Esophagus squamous epithelium (tissue), 5 donors: ENCODE data around the gene CTNNA3. TPM values are rescaled to one million over a fixed set of nuclear protein-coding genes. Genes with fewer than 3 reads are reported as not detected.

ENCODE experiments used
- DNase-seq: peaks from one replicate; lab custom pipeline; 2025; lab: John Stamatoyannopoulos, UW
- H3K27ac ChIP-seq, 4 donors: fragments of 200-600 bp; sonication (generic); one replicate each; pipeline ENCODE4 v1.5.1; 2016 to 2019; ENCODE audit warnings: mild to moderate bottlenecking in 1 of 4
- H3K27me3 ChIP-seq, 4 donors: fragments of 200-600 bp; sonication (generic); 1 replicate in 3 of 4; 2 replicates in 1 of 4; pipeline versions ENCODE4 v1.5.1 to v1.6.0; 2017 to 2021; ENCODE audit warnings: antibody characterized with exemption in 1 of 4
- H3K36me3 ChIP-seq, 3 donors: fragments of 200-600 bp; sonication (generic); one replicate each; pipeline ENCODE4 v1.5.1; 2016 to 2019
- H3K4me1 ChIP-seq, 3 donors: fragments of 200-600 bp; sonication (generic); one replicate each; pipeline ENCODE4 v1.5.1; 2017 to 2019
- H3K4me3 ChIP-seq, 4 donors: fragments of 200-600 bp; sonication (generic); 1 replicate in 3 of 4; 2 replicates in 1 of 4; pipeline ENCODE4 v1.5.1; 2016 to 2019; ENCODE audit warnings: mild to moderate bottlenecking in 2 of 4, moderate library complexity in 1 of 4
- H3K9me3 ChIP-seq, 3 donors: fragments of 200-600 bp; sonication (generic); one replicate each; pipeline ENCODE4 v1.5.1; 2016 to 2019
- POLR2A ChIP-seq, 4 donors: fragments of 450-650 bp; IDR thresholded peaks; one replicate each; pipeline ENCODE4 v1.6.1; 2017; ENCODE audit warnings: antibody characterized with exemption in 4 of 4, mild to moderate bottlenecking in 4 of 4, moderate library complexity in 3 of 4
- WGBS, 2 donors: methylation state at CpG; one replicate each; pipeline ENCODE4 v1.1.5; 2018; 5-methylcytosine and 5-hydroxymethylcytosine counted together
- intact Hi-C: fragments of 100-400 bp; cut with DNase I; formaldehyde crosslinking; loops from one replicate; pipeline ENCODE4 v1.15.0; 2022
- total RNA-seq, 4 donors: library from RNA; depleted of rRNA; stranded (reverse); fragments of >200 nt; gene quantifications; one replicate each; pipeline ENCODE4 v1.1.0, GENCODE V29; 2016
- TF ChIP-seq, protein P1 (sequence below), 6 experiments: fragments of 450-650 bp in 4 of 6; fragments of 200-600 bp in 2 of 6; sonication (generic) in 2 of 6; IDR thresholded peaks; one replicate each; pipeline ENCODE4 v1.5.1; 2016 to 2019; ENCODE audit warnings: antibody characterized with exemption in 6 of 6, mild to moderate bottlenecking in 4 of 6, moderate library complexity in 4 of 6
- donor health status: DM: yes; HTN: yes; CAD: no.

Gene CTNNA3
- total RNA-seq, 4 donors from 2014 or later = 0.29 to 1.9 (median 0.61) TPM; not detected in 1

DNA sequence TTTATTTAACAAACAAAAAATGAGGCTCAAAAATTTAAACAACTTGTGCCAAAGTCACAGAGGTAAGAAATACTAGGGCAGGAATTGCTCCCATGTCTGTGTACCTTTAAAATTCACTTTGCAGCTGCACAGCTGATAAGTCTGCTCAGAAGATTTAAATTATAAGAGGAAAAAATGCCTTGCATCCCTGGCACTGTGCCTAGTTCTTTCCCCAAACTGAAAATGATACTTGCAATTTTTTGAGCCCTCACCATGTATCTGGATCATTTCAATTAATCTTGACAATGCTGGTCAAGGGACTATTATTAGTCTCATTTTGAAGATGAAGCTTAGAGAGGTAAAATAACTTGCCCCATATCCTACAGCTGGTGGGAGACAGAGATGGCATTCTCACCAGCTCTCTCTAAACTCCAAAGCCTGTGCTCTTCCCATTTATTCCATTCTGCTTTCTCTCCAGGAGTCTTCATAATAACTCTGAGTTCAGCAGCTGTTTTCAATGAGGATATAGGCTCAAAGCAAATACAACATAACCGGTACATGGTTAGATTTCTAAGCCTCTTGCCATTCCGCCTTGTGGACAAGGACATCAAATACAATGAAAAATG, 1120.6 kb downstream of the CTNNA3 start:
- Histone ChIP-seq H3K4me3 (no peak overlapping the region), H3K27me3 (no peaks in the 10 kb centered on the region), H3K9me3 (no peaks in the 10 kb centered on the region), H3K4me1 (no peaks in the 10 kb centered on the region), H3K27ac (no peak overlapping the region), H3K36me3 (no peaks in the 10 kb centered on the region)
- WGBS, 2 donors = 72 to 86% methylated on average over 2 of the region's 2 CpGs
- TF ChIP-seq, protein P1, sequence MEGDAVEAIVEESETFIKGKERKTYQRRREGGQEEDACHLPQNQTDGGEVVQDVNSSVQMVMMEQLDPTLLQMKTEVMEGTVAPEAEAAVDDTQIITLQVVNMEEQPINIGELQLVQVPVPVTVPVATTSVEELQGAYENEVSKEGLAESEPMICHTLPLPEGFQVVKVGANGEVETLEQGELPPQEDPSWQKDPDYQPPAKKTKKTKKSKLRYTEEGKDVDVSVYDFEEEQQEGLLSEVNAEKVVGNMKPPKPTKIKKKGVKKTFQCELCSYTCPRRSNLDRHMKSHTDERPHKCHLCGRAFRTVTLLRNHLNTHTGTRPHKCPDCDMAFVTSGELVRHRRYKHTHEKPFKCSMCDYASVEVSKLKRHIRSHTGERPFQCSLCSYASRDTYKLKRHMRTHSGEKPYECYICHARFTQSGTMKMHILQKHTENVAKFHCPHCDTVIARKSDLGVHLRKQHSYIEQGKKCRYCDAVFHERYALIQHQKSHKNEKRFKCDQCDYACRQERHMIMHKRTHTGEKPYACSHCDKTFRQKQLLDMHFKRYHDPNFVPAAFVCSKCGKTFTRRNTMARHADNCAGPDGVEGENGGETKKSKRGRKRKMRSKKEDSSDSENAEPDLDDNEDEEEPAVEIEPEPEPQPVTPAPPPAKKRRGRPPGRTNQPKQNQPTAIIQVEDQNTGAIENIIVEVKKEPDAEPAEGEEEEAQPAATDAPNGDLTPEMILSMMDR (IDR thresholded peaks at IDR 0.05) = no peak
- no peak for TF ChIP-seq POLR2A (IDR thresholded peaks at IDR 0.05)
- intact Hi-C loops = no loop called here
- no peak for DNase-seq

DNA sequence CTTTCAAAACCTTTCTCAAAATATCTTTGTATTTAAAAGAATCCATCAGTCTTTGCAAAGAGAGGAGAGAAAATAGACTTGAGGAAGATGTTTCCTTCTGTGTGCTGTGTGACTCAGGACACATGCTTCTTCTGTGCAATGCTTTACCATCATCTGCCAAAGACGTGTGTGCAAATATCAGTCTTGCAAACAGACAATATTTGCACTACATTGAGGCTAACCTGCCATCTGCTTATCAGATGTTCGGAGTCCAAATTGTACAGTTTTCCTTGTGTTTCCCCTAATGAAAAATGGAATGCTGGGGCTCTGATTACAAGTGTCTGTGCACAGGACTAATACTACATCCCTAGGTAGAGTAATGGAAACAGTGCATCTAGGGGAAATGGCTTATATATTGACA, 1123.3 kb downstream of the CTNNA3 start:
- intact Hi-C loops = no loop called here
- no peak for DNase-seq
- WGBS, 2 donors = 52 to 69% methylated on average over 2 of the region's 2 CpGs
- H3K36me3 ChIP-seq = no peaks in the 10 kb centered on the region
- no peaks in the 10 kb centered on the region for H3K27me3 ChIP-seq
- no peak overlapping the region for H3K27ac ChIP-seq
- no peaks in the 10 kb centered on the region for H3K9me3 ChIP-seq
- TF ChIP-seq POLR2A (IDR thresholded peaks at IDR 0.05) = no peak
- TF ChIP-seq, protein P1 (IDR thresholded peaks at IDR 0.05) = no peak
- no peak overlapping the region for H3K4me3 ChIP-seq
- H3K4me1 ChIP-seq = no peaks in the 10 kb centered on the region

DNA sequence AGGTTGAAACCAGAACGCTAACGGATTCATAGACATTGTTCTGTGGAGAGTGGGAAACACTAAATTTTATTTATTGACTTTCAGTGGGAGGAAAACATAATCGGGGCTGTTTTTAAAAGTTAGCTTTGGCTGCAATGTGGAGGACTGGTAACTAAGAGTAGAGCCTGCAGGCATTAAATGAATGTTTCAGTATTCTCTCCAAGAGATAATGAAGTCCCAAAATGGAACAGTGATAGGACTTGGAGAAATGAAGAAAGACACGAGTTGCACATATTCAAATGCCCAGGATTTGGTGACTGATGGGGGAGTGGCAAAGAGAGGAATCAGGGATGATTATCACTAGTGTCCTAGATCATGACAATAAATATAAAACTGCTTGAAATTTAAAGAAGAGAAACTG, 1130.0 kb downstream of the CTNNA3 start:
- Histone ChIP-seq H3K36me3 (no peaks in the 10 kb centered on the region), H3K27ac (no peak overlapping the region), H3K9me3 (no peaks in the 10 kb centered on the region), H3K27me3 (no peaks in the 10 kb centered on the region), H3K4me3 (no peak overlapping the region), H3K4me1 (no peaks in the 10 kb centered on the region)
- TF ChIP-seq, protein P1 (IDR thresholded peaks at IDR 0.05) = no peak
- no peak for TF ChIP-seq POLR2A (IDR thresholded peaks at IDR 0.05)
- intact Hi-C loops = no loop called here
- WGBS, 2 donors = 60 to 67% methylated on average over 4 of the region's 4 CpGs
- DNase-seq = no peak

DNA sequence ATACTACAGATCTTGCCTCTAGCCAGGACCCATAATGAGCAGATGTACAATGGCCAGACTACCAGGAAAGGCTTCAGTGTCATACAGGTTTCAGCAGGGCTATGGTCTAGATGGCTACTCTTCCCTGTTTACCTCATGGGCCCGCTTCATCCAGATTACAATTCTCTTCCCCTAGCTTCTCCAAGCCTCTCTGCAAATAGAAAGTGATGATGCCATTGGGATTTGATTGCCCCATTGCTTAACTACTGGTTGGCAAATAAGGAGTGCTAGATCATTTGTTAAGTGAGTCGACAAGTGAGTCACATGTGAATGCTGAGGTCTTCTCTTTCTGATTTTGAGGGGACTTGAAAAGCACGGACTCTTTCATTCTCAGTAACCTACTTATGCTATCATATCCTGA, 1131.7 kb downstream of the CTNNA3 start:
- no peak overlapping the region for H3K4me3 ChIP-seq
- no peak overlapping the region for H3K27ac ChIP-seq
- no peaks in the 10 kb centered on the region for H3K27me3 ChIP-seq
- H3K9me3 ChIP-seq = no peaks in the 10 kb centered on the region
- TF ChIP-seq POLR2A (IDR thresholded peaks at IDR 0.05) = no peak
- TF ChIP-seq, protein P1 (IDR thresholded peaks at IDR 0.05) = no peak
- WGBS, 2 donors = 55 to 56% methylated on average over 3 of the region's 3 CpGs
- DNase-seq = no peak
- intact Hi-C loops = no loop called here
- no peaks in the 10 kb centered on the region for H3K36me3 ChIP-seq
- no peaks in the 10 kb centered on the region for H3K4me1 ChIP-seq

DNA sequence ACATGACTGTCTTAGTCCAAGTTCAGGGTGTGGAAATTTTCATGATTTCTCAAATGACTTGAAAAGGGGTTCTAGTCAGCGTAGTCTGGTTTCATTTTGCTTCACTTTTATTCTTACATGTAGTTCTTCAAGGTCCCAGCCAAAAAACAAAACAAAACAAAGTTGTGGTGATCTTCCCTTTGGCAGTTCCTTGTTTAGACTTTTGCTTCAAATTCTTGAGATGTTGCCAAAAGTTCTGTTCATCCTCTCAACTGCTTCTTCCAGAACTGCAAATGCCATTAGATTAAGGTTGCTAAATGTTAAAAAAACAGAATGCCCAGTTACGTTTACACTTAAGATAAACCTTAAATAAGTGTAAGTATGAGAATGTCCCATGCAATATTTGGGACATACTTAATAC, 1140.9 kb downstream of the CTNNA3 start:
- no peak overlapping the region for H3K4me3 ChIP-seq
- no peaks in the 10 kb centered on the region for H3K27me3 ChIP-seq
- WGBS, 2 donors = 17 to 42% methylated on average over 2 of the region's 2 CpGs
- H3K4me1 ChIP-seq = no peaks in the 10 kb centered on the region
- intact Hi-C loops = no loop called here
- TF ChIP-seq, protein P1 (IDR thresholded peaks at IDR 0.05) = no peak
- no peak for TF ChIP-seq POLR2A (IDR thresholded peaks at IDR 0.05)
- H3K36me3 ChIP-seq = no peaks in the 10 kb centered on the region
- DNase-seq = no peak
- no peaks in the 10 kb centered on the region for H3K9me3 ChIP-seq
- no peak overlapping the region for H3K27ac ChIP-seq
